WTC11 (cell line): ENCODE data around the gene GPN2. TPM values are rescaled to one million over a fixed set of nuclear protein-coding genes. Genes with fewer than 3 reads are reported as not detected.

Experiments
- ARID4B ChIP-seq: sonication (generic); formaldehyde crosslinking; IDR thresholded peaks from 2 replicates; pipeline ENCODE4 v1.8.0; 2023; ENCODE audit warnings: missing genetic modification reagents, mild to moderate bottlenecking, borderline replicate concordance
- ATF3 ChIP-seq: sonication (generic); formaldehyde crosslinking; conservative IDR thresholded peaks from 2 replicates; pipeline ENCODE4 v1.8.1; 2022; ENCODE audit warnings: mild to moderate bottlenecking, missing genetic modification reagents
- ELF4 ChIP-seq: sonication (generic); formaldehyde crosslinking; IDR thresholded peaks from 2 replicates; pipeline ENCODE4 v1.8.1; 2022; ENCODE audit warnings: low read depth, mild to moderate bottlenecking, moderate library complexity, missing genetic modification reagents
- FOXJ3 ChIP-seq: sonication (generic); formaldehyde crosslinking; IDR thresholded peaks from 2 replicates; pipeline ENCODE4 v1.9.0; 2021; ENCODE audit warnings: missing genetic modification reagents, mild to moderate bottlenecking, borderline replicate concordance
- HMGA2 ChIP-seq: fragments of 250-450 bp; sonication (Bioruptor Pico); IDR thresholded peaks from 2 replicates; pipeline ENCODE4 v1.4.0; 2021; ENCODE audit warnings: mild to moderate bottlenecking, moderate library complexity
- IRF2 ChIP-seq: sonication (generic); formaldehyde crosslinking; IDR thresholded peaks from 2 replicates; pipeline ENCODE4 v1.8.0; 2022; ENCODE audit warnings: low read depth, missing genetic modification reagents, borderline replicate concordance
- RELA ChIP-seq: sonication (generic); formaldehyde crosslinking; IDR thresholded peaks from 2 replicates; pipeline ENCODE4 v1.8.1; 2022; ENCODE audit warnings: missing genetic modification reagents, mild to moderate bottlenecking, borderline replicate concordance
- TP53 ChIP-seq: sonication (generic); formaldehyde crosslinking; IDR thresholded peaks from 2 replicates; pipeline ENCODE4 v1.8.1; 2023; ENCODE audit warnings: mild to moderate bottlenecking, missing genetic modification reagents
- ZBTB21 ChIP-seq: sonication (generic); formaldehyde crosslinking; IDR thresholded peaks from 2 replicates; pipeline ENCODE4 v1.8.1; 2023; ENCODE audit warnings: mild to moderate bottlenecking, missing genetic modification reagents, borderline replicate concordance
- ZNF138 ChIP-seq: sonication (generic); formaldehyde crosslinking; conservative IDR thresholded peaks from 2 replicates; pipeline ENCODE4 v1.8.1; 2022; ENCODE audit warnings: mild to moderate bottlenecking, moderate library complexity, missing genetic modification reagents
- ZNF232 ChIP-seq: sonication (generic); formaldehyde crosslinking; IDR thresholded peaks from 2 replicates; pipeline ENCODE4 v1.8.0; 2022; ENCODE audit warnings: mild to moderate bottlenecking, missing genetic modification reagents
- ZNF423 ChIP-seq: fragments of 250-450 bp; sonication (Bioruptor Pico); IDR thresholded peaks from 2 replicates; pipeline ENCODE4 v2.1.2; 2022; ENCODE audit warnings: mild to moderate bottlenecking, moderate library complexity
- ZNF512 ChIP-seq: sonication (generic); formaldehyde crosslinking; IDR thresholded peaks from 2 replicates; pipeline ENCODE4 v1.8.1; 2022; ENCODE audit warnings: missing genetic modification reagents, borderline replicate concordance
- total RNA-seq: library from RNA; stranded (reverse); gene quantifications from 3 replicates; pipeline ENCODE4 v1.2.3, GENCODE V29; 2021
- TF ChIP-seq, protein P1 (sequence below): sonication (generic); formaldehyde crosslinking; IDR thresholded peaks from 2 replicates; pipeline ENCODE4 v1.8.1; 2022; ENCODE audit warnings: low read depth, mild to moderate bottlenecking, moderate library complexity, missing genetic modification reagents, borderline replicate concordance
- TF ChIP-seq, protein P2 (sequence below): sonication (generic); formaldehyde crosslinking; IDR thresholded peaks from 2 replicates; pipeline ENCODE4 v1.8.1; 2023; ENCODE audit warnings: mild to moderate bottlenecking, missing genetic modification reagents, borderline replicate concordance
- TF ChIP-seq, protein P3 (sequence below): fragments of 250-450 bp; sonication (Bioruptor Pico); IDR thresholded peaks from 2 replicates; pipeline ENCODE4 v1.9.0; 2021; ENCODE audit warnings: mild to moderate bottlenecking, borderline replicate concordance
- TF ChIP-seq, protein P4 (sequence below): sonication (generic); formaldehyde crosslinking; IDR thresholded peaks from 2 replicates; pipeline ENCODE4 v1.8.0; 2022; ENCODE audit warnings: mild to moderate bottlenecking, missing genetic modification reagents

The GPN2 gene
- total RNA-seq, 1 experiment from 2014 or later = 38.5 TPM

DNA sequence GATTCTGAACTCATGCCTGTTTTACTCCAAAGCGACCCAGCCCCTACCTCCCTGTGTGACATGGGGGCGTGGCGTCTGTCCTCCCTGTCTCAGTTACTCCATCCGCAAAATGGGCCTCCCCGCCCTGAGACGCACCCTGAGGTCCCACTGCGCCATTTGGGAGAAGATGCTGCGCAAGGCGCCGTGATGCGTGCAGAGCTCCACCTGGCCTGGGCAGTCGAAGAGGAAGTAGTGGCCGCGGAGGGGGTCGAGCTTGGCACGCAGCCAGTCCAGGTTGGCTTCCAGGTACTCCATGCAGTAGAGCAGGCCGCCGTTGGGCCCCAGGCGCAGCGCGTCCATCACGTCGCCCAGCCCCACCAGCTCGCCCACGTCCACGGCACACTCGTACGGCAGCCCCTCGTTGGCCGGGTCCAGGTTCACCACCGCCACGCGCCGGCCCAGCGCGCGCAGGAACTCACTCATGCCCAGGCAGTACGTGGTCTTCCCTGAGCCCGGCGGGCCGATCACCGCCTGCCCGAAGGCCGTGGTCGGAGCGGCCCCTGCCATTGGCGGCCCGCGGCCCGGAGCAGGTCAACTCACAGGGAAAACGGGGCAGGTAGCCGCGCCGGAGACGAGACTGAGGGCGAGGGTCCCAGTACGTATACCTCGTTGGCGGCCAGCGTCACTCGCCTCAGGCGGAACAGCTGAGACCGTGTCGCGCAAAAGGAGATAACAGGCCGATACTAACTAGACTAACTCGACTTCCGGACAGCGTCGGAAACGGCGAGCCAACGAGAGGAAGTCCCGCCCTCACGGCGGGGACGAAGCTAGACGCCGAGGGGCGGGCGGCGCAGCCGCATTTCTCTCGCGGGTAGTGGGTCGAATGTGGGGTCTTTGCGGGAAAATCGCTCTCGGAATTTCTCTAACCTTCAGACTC, at the start of gene GPN2 (continued):
- TF ChIP-seq IRF2 (CRISPR knock-in tag) (no peak), RELA (CRISPR knock-in tag) (peak; percentile 54; the same call in 1 of the 2 replicates), ELF4 (CRISPR knock-in tag) (no peak), ZNF232 (CRISPR knock-in tag) (peak; percentile 38; the same call in 1 of the 2 replicates), FOXJ3 (CRISPR knock-in tag) (no peak), HMGA2 (no peak), ZNF423 (CRISPR knock-in tag) (no peak), ZNF512 (CRISPR knock-in tag) (no peak), ATF3 (CRISPR knock-in tag) (0 out of 2 replicates have a peak, but pooled peaks have one; percentile 18), ZNF138 (CRISPR knock-in tag) (no peak; the same call in 1 of the 2 replicates), ARID4B (CRISPR knock-in tag) (peak; percentile 96), TP53 (CRISPR knock-in tag) (no peak), ZBTB21 (CRISPR knock-in tag) (no peak; the same call in 1 of the 2 replicates)
- TF ChIP-seq, protein P1, sequence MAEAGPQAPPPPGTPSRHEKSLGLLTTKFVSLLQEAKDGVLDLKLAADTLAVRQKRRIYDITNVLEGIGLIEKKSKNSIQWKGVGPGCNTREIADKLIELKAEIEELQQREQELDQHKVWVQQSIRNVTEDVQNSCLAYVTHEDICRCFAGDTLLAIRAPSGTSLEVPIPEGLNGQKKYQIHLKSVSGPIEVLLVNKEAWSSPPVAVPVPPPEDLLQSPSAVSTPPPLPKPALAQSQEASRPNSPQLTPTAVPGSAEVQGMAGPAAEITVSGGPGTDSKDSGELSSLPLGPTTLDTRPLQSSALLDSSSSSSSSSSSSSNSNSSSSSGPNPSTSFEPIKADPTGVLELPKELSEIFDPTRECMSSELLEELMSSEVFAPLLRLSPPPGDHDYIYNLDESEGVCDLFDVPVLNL (CRISPR knock-in tag) = no peak
- TF ChIP-seq, protein P2, sequence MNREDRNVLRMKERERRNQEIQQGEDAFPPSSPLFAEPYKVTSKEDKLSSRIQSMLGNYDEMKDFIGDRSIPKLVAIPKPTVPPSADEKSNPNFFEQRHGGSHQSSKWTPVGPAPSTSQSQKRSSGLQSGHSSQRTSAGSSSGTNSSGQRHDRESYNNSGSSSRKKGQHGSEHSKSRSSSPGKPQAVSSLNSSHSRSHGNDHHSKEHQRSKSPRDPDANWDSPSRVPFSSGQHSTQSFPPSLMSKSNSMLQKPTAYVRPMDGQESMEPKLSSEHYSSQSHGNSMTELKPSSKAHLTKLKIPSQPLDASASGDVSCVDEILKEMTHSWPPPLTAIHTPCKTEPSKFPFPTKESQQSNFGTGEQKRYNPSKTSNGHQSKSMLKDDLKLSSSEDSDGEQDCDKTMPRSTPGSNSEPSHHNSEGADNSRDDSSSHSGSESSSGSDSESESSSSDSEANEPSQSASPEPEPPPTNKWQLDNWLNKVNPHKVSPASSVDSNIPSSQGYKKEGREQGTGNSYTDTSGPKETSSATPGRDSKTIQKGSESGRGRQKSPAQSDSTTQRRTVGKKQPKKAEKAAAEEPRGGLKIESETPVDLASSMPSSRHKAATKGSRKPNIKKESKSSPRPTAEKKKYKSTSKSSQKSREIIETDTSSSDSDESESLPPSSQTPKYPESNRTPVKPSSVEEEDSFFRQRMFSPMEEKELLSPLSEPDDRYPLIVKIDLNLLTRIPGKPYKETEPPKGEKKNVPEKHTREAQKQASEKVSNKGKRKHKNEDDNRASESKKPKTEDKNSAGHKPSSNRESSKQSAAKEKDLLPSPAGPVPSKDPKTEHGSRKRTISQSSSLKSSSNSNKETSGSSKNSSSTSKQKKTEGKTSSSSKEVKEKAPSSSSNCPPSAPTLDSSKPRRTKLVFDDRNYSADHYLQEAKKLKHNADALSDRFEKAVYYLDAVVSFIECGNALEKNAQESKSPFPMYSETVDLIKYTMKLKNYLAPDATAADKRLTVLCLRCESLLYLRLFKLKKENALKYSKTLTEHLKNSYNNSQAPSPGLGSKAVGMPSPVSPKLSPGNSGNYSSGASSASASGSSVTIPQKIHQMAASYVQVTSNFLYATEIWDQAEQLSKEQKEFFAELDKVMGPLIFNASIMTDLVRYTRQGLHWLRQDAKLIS (CRISPR knock-in tag) = peak; percentile 81; the same call in 1 of the 2 replicates
- TF ChIP-seq, protein P3, sequence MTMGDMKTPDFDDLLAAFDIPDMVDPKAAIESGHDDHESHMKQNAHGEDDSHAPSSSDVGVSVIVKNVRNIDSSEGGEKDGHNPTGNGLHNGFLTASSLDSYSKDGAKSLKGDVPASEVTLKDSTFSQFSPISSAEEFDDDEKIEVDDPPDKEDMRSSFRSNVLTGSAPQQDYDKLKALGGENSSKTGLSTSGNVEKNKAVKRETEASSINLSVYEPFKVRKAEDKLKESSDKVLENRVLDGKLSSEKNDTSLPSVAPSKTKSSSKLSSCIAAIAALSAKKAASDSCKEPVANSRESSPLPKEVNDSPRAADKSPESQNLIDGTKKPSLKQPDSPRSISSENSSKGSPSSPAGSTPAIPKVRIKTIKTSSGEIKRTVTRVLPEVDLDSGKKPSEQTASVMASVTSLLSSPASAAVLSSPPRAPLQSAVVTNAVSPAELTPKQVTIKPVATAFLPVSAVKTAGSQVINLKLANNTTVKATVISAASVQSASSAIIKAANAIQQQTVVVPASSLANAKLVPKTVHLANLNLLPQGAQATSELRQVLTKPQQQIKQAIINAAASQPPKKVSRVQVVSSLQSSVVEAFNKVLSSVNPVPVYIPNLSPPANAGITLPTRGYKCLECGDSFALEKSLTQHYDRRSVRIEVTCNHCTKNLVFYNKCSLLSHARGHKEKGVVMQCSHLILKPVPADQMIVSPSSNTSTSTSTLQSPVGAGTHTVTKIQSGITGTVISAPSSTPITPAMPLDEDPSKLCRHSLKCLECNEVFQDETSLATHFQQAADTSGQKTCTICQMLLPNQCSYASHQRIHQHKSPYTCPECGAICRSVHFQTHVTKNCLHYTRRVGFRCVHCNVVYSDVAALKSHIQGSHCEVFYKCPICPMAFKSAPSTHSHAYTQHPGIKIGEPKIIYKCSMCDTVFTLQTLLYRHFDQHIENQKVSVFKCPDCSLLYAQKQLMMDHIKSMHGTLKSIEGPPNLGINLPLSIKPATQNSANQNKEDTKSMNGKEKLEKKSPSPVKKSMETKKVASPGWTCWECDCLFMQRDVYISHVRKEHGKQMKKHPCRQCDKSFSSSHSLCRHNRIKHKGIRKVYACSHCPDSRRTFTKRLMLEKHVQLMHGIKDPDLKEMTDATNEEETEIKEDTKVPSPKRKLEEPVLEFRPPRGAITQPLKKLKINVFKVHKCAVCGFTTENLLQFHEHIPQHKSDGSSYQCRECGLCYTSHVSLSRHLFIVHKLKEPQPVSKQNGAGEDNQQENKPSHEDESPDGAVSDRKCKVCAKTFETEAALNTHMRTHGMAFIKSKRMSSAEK (CRISPR knock-in tag) = no peak
- TF ChIP-seq, protein P4, sequence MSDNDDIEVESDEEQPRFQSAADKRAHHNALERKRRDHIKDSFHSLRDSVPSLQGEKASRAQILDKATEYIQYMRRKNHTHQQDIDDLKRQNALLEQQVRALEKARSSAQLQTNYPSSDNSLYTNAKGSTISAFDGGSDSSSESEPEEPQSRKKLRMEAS = peak; percentile 74
